HL-60 (cell line): ENCODE data around the gene METTL2B.

Experiments
- CTCF ChIP-seq: IDR thresholded peaks from one replicate; pipeline ENCODE4 v1.5.1; 2011; ENCODE audit warnings: low read length, control low read depth, inconsistent platforms; ENCODE audit not compliant: insufficient read depth
- POLR2AphosphoS5 ChIP-seq: IDR thresholded peaks from 2 replicates; pipeline ENCODE4 v1.6.1; 2012; ENCODE audit warnings: low read depth
- SPI1 ChIP-seq: IDR thresholded peaks from 2 replicates; pipeline ENCODE4 v1.6.1; 2012; ENCODE audit warnings: low read depth, mild to moderate bottlenecking, borderline replicate concordance

GRCh38 chr7:128431221-128431620 is 45.3 kb upstream of the METTL2B start:
- TF ChIP-seq CTCF (no peak), POLR2AphosphoS5 (no peak), SPI1 (no peak)
